ENCODE measurements around the gene RILP. TPM values are rescaled to one million over a fixed set of nuclear protein-coding genes. Genes with fewer than 3 reads are reported as not detected.

RILP gene
- total RNA-seq, 1 experiment from 2014 or later, result 11.6 TPM

DNA sequence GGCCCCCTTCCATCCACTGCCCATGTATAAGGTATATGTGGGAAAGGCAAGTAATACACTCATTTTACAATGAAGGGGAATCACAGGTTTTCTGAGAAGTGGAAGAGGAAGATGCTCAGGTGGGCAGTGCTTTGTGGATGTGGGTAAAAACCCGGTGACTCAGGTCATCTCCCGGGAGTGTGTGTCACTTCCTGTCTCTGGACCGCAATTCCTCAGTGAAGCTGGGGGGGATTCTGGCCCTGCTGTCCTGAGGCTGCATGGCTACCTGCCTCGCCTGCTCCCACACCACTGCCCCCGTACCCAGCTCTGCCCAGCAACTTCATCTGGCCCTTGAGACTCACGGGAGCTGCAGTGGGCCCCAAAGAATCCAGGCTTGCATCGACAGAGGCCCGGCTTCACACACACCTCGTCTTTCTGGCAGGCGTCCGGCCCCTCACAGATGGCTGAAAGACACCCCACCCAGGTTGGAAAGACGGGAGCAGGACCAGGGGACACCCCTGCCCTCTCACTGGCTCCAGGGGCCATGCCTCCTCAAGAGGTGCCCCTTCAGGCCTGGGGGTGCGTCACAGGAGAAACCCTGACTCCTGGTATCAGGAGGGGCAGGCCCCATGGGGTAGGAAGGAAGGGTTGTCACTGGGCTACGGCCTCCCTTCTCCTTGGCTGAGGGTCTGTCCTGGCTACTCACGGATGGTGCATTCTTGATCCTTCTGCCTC, 5.0 kb downstream of the RILP start:
- Histone ChIP-seq H3K27ac (ENCODE audit: low read depth, low read length) (no peak overlapping the region), H2AFZ (ENCODE audit: low read depth, low read length, poor library complexity, severe bottlenecking) (no peak overlapping the region), H3K4me3 (replicated peaks in 1 of 2; ENCODE audit: low read depth in 1 of 2, low read length in 2 of 2) (peak overlapping the region in 1 of 2 experiments; percentile 61; a peak in 1 of 4 replicates), H3K79me2 (ENCODE audit: insufficient read depth, low read length) (no peaks in the 10 kb centered on the region), H3K9me3 (ENCODE audit: control insufficient read depth in 1 of 2, insufficient read depth in 1 of 2, low read depth in 1 of 2, low read length in 2 of 2) (no peaks in the 10 kb centered on the region), H3K36me3 (ENCODE audit: control insufficient read depth in 1 of 2, insufficient read depth in 2 of 2, low read length in 2 of 2) (no peaks in the 10 kb centered on the region), H4K20me1 (ENCODE audit: insufficient read depth) (no peaks in the 10 kb centered on the region), H3K4me2 (ENCODE audit: low read length) (peak overlapping the region; percentile 93), H3K9me2 (ENCODE audit: insufficient read depth) (no peaks in the 10 kb centered on the region), H3K9ac (ENCODE audit: low read length) (peak overlapping the region; percentile 65; the same call in 1 of the 2 replicates), H3K4me1 (ENCODE audit: control insufficient read depth in 1 of 2, insufficient read depth in 2 of 2, low read length in 2 of 2) (peaks cover 22 to 47% of the 10 kb centered on the region in 2 experiments), H3K27me3 (ENCODE audit: insufficient read depth, low read length) (no peaks in the 10 kb centered on the region)
- RAD21 ChIA-PET (ENCODE audit: low non-redundant PET in 1 of 2, low total read pairs in 2 of 2, uncharacterized antibody in 2 of 2, unreplicated experiment in 2 of 2), result no interaction called here
- ATAC-seq (no peak), DNase-seq (ENCODE audit: low read depth, low spot score) (no peak)
- POLR2A ChIA-PET, result no interaction called here
- CTCF ChIA-PET, result no interaction called here
- intact Hi-C loops (cut with micrococcal nuclease), result loop anchor here (5.0 kb wide), 1 partner anchor 387 kb away; no protein-coding TSS in a partner anchor
- TF ChIP-seq, protein P1, sequence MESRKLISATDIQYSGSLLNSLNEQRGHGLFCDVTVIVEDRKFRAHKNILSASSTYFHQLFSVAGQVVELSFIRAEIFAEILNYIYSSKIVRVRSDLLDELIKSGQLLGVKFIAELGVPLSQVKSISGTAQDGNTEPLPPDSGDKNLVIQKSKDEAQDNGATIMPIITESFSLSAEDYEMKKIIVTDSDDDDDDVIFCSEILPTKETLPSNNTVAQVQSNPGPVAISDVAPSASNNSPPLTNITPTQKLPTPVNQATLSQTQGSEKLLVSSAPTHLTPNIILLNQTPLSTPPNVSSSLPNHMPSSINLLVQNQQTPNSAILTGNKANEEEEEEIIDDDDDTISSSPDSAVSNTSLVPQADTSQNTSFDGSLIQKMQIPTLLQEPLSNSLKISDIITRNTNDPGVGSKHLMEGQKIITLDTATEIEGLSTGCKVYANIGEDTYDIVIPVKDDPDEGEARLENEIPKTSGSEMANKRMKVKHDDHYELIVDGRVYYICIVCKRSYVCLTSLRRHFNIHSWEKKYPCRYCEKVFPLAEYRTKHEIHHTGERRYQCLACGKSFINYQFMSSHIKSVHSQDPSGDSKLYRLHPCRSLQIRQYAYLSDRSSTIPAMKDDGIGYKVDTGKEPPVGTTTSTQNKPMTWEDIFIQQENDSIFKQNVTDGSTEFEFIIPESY (IDR thresholded peaks at IDR 0.05; ENCODE audit: extremely low read depth, insufficient replicate concordance, low read length), result no peak
- TF ChIP-seq ZFX (IDR thresholded peaks at IDR 0.05), result no peak
- no peak for TF ChIP-seq CEBPB (IDR thresholded peaks at IDR 0.05; ENCODE audit: low read depth)
- no peak for TF ChIP-seq SIN3A (IDR thresholded peaks at IDR 0.05; ENCODE audit: low read depth)
- no peak for TF ChIP-seq FOSL1 (IDR thresholded peaks at IDR 0.05; ENCODE audit: low read depth)
- no peak for TF ChIP-seq POLR2AphosphoS5 (IDR thresholded peaks at IDR 0.05; ENCODE audit: low read depth, low read length)
- no TSS peak for BruUV-seq (replicated peaks)

All from HCT116 (cell line).